HepG2 (cell line): ENCODE data around the gene THSD1. TPM values are rescaled to one million over a fixed set of nuclear protein-coding genes. Genes with fewer than 3 reads are reported as not detected.

ENCODE experiments used
- ATAC-seq: fragments of 200-7000 bp; cut with Tn5 transposase; 3 replicates; pipeline ENCODE4 v1.9.1; 2020; ENCODE audit warnings: mild to moderate bottlenecking, moderate library complexity
- BruUV-seq: library from RNA; stranded (reverse); fragments of 400-500 nt; replicated peaks from 2 replicates; lab custom pipeline; 2021; lab: Mats Ljungman, UMichigan
- CTCF ChIA-PET: fragments of 300-600 bp; formaldehyde crosslinking; extraction: SDS; loops from one replicate; lab custom pipeline; 2021; ENCODE audit warnings: low total read pairs, inconsistent platforms, low intra/inter-chr PET ratio; lab: Yijun Ruan, JAX
- POLR2A ChIA-PET: fragments of 350-600 bp; sonication (Branson Sonifier 250); formaldehyde crosslinking; loops from one replicate; lab custom pipeline; 2020; ENCODE audit warnings: antibody characterized with exemption, inconsistent platforms; lab: Yijun Ruan, JAX
- DNase-seq: peaks from one replicate; pipeline ENCODE4 v3.0.0-alpha.2; 2015; ENCODE audit warnings: low spot score
- FAIRE-seq: peaks from 3 replicates; lab custom pipeline; 2011; peaks lifted over from hg19 to GRCh38; lab: Jason Lieb, UNC
- H2AFZ ChIP-seq: one replicate; pipeline ENCODE4 v1.6.1; 2011; ENCODE audit warnings: low read length, inconsistent platforms
- H3K27ac ChIP-seq: fragments of 300-600 bp; 3 replicates; pipeline ENCODE4 v1.8.0; 2011; ENCODE audit warnings: mixed run types, mild to moderate bottlenecking, mixed read lengths, low read length, inconsistent platforms; ENCODE audit not compliant: insufficient read depth; ENCODE audit errors: extremely low read length
- H3K27me3 ChIP-seq, 2 experiments: fragments of 200-600 bp in 1 of 2; 2 replicates in 1 of 2; 3 replicates in 1 of 2; pipeline versions ENCODE4 v1.6.0 to v1.8.0; 2011; ENCODE audit warnings: low read length in 2 of 2, mild to moderate bottlenecking in 2 of 2, moderate library complexity in 2 of 2, inconsistent platforms in 1 of 2; ENCODE audit not compliant: insufficient read depth in 2 of 2, control insufficient read depth in 1 of 2
- H3K36me3 ChIP-seq, 2 experiments: fragments of 200-600 bp in 1 of 2; replicated peaks in 1 of 2; 2 replicates in 1 of 2; 3 replicates in 1 of 2; pipeline versions ENCODE4 v1.5.1 to v1.8.0; 2011; ENCODE audit warnings: low read length in 2 of 2, inconsistent platforms in 1 of 2; ENCODE audit not compliant: insufficient read depth in 2 of 2, control insufficient read depth in 1 of 2
- H3K4me1 ChIP-seq: 2 replicates; pipeline ENCODE4 v1.5.1; 2012; ENCODE audit warnings: low read length, inconsistent platforms; ENCODE audit not compliant: insufficient read depth
- H3K4me2 ChIP-seq: 2 replicates; pipeline ENCODE4 v1.6.0; 2011; ENCODE audit warnings: low read depth, low read length, inconsistent platforms
- H3K4me3 ChIP-seq, 3 experiments: fragments of 200-600 bp in 1 of 3; sonication (generic), shearing (Covaris generic) in 1 of 3; replicated peaks in 1 of 3; 2 replicates each; pipeline ENCODE4 v1.5.1; 2011 to 2016; ENCODE audit warnings: low read length in 3 of 3, inconsistent platforms in 2 of 3, low read depth in 2 of 3, mild to moderate bottlenecking in 2 of 3, control low read depth in 1 of 3, mixed read lengths in 1 of 3; ENCODE audit not compliant: insufficient read depth in 1 of 3
- H3K79me2 ChIP-seq: one replicate; pipeline ENCODE4 v1.6.1; 2011; ENCODE audit warnings: low read length, inconsistent platforms; ENCODE audit not compliant: insufficient read depth
- H3K9ac ChIP-seq: 2 replicates; pipeline ENCODE4 v1.6.0; 2011; ENCODE audit warnings: mild to moderate bottlenecking, low read depth, low read length, inconsistent platforms; ENCODE audit not compliant: insufficient read depth
- H3K9me3 ChIP-seq: 2 replicates; pipeline ENCODE4 v1.5.1; 2012; ENCODE audit warnings: mild to moderate bottlenecking, low read length
- H4K20me1 ChIP-seq: 2 replicates; pipeline ENCODE4 v1.6.0; 2011; ENCODE audit warnings: inconsistent platforms, mild to moderate bottlenecking, low read length, moderate library complexity; ENCODE audit not compliant: insufficient read depth
- CC2D1A ChIP-seq: sonication (generic); formaldehyde crosslinking; IDR thresholded peaks from 2 replicates; pipeline ENCODE4 v1.8.1; 2023; ENCODE audit warnings: mild to moderate bottlenecking, missing genetic modification reagents
- HMGA1 ChIP-seq: sonication (generic); formaldehyde crosslinking; conservative IDR thresholded peaks from 2 replicates; pipeline ENCODE4 v1.4.0; 2020; ENCODE audit warnings: missing genetic modification reagents
- ISX ChIP-seq: sonication (generic); formaldehyde crosslinking; conservative IDR thresholded peaks from 2 replicates; pipeline ENCODE4 v1.5.0; 2020; ENCODE audit warnings: missing genetic modification reagents
- PPARG ChIP-seq: conservative IDR thresholded peaks from 2 replicates; pipeline ENCODE4 v1.6.1; 2016; ENCODE audit warnings: missing biosample characterization, missing genetic modification reagents
- SNAPC4 ChIP-seq: sonication (generic); formaldehyde crosslinking; IDR thresholded peaks from 2 replicates; pipeline ENCODE4 v1.4.0; 2020; ENCODE audit warnings: mild to moderate bottlenecking, missing genetic modification reagents
- SP2 ChIP-seq: sonication (generic); formaldehyde crosslinking; IDR thresholded peaks from 2 replicates; pipeline ENCODE4 v1.5.1; 2020; ENCODE audit warnings: mild to moderate bottlenecking, missing genetic modification reagents
- SRSF1 ChIP-seq: fragments of 200-400 bp; formaldehyde crosslinking; optimal IDR thresholded peaks from 2 replicates; pipeline ENCODE3; 2017; ENCODE audit warnings: mild to moderate bottlenecking, low read depth, low read length, moderate library complexity
- ZNF17 ChIP-seq: sonication (generic); formaldehyde crosslinking; IDR thresholded peaks from 2 replicates; pipeline ENCODE4 v1.5.0; 2020; ENCODE audit warnings: mild to moderate bottlenecking, missing genetic modification reagents
- ZNF280B ChIP-seq: sonication (generic); formaldehyde crosslinking; IDR thresholded peaks from 2 replicates; pipeline ENCODE4 v1.5.0; 2020; ENCODE audit warnings: missing genetic modification reagents, mild to moderate bottlenecking, borderline replicate concordance
- ZNF446 ChIP-seq: sonication (generic); formaldehyde crosslinking; IDR thresholded peaks from 2 replicates; pipeline ENCODE4 v1.5.0; 2020; ENCODE audit warnings: mild to moderate bottlenecking, missing genetic modification reagents
- ZNF547 ChIP-seq: sonication (generic); formaldehyde crosslinking; IDR thresholded peaks from 2 replicates; pipeline ENCODE4 v1.5.1; 2020; ENCODE audit warnings: mild to moderate bottlenecking, missing genetic modification reagents
- ZNF672 ChIP-seq: sonication (generic); formaldehyde crosslinking; IDR thresholded peaks from 2 replicates; pipeline ENCODE4 v1.8.1; 2022; ENCODE audit warnings: missing genetic modification reagents
- ZNF782 ChIP-seq: sonication (generic); formaldehyde crosslinking; IDR thresholded peaks from 2 replicates; pipeline ENCODE4 v1.4.0; 2020; ENCODE audit warnings: missing genetic modification reagents, mild to moderate bottlenecking, borderline replicate concordance
- WGBS: methylation state at CpG from one replicate; pipeline ENCODE4 v1.1.6; 2017; ENCODE audit warnings: low lambda C conversion rate; 5-methylcytosine and 5-hydroxymethylcytosine counted together
- in situ Hi-C: cut with HindIII; loops from 2 replicates; pipeline ENCODE4 v1.10.0; 2017; ENCODE audit warnings: low pct_unique_long_range_greater_than_20kb; ENCODE audit not compliant: extremely low pct_ligation_motif_present
- intact Hi-C: fragments of 100-400 bp; cut with micrococcal nuclease; formaldehyde crosslinking; loops from one replicate; pipeline ENCODE4 v1.10.0; 2022; ENCODE audit not compliant: unreplicated experiment
- polyA plus RNA-seq, 8 experiments: library from polyadenylated mRNA; depleted of rRNA in 3 of 8; stranded (reverse) in 7 of 8; unstranded in 1 of 8; fragments of >200 nt; fragmentation: Illumina TruSeq in 4 of 8; extraction: Trizol in 4 of 8; gene quantifications; 2 replicates each; pipeline versions ENCODE4 v1.2.1 to v1.2.3, GENCODE V29; 2011 to 2016; ENCODE audit warnings: low read depth in 4 of 8, missing spikeins in 1 of 8, mixed read lengths in 1 of 8; ENCODE audit not compliant: insufficient read depth in 1 of 8
- total RNA-seq, 5 experiments: library from RNA; depleted of rRNA; stranded (reverse); fragments of >200 nt; fragmentation: Illumina TruSeq; extraction: Trizol; gene quantifications; 2 replicates each; pipeline ENCODE4 v1.2.3, GENCODE V29; 2016; ENCODE audit warnings: low read depth in 1 of 5
- TF ChIP-seq, protein P1 (sequence below): sonication (generic); formaldehyde crosslinking; IDR thresholded peaks from 2 replicates; pipeline ENCODE4 v1.4.0; 2020; ENCODE audit warnings: missing genetic modification reagents, borderline replicate concordance
- TF ChIP-seq, protein P2 (sequence below): sonication (generic); formaldehyde crosslinking; IDR thresholded peaks from 2 replicates; pipeline ENCODE4; 2020; ENCODE audit warnings: missing genetic modification reagents, mild to moderate bottlenecking, borderline replicate concordance

The THSD1 gene
- total and polyA plus RNA-seq, 2 of the 13 experiments (the other 11 are each of a cell fraction or from before 2014, with no cell fraction given), result 0.11 to 0.15 TPM

GRCh38 chr13:52405369-52405766 is 604 bp downstream of the THSD1 start:
- POLR2A ChIA-PET, result no interaction called here
- Histone ChIP-seq H4K20me1 (no peaks in the 10 kb centered on the region), H3K4me1 (0 out of 2 replicates have a peak, but pooled peaks cover 7% of the 10 kb centered on the region), H3K79me2 (no peaks in the 10 kb centered on the region), H3K27ac (no peak overlapping the region), H3K4me3 (no peak overlapping the region; a peak in 1 of 6 replicates), H3K4me2 (peak overlapping the region; percentile 59)
- ATAC-seq, result peak; percentile 35; the same call in 2 of the 3 replicates
- WGBS, result 50% methylated on average over 14 of the region's 14 CpGs
- no TSS peak for BruUV-seq
- TF ChIP-seq CC2D1A (no peak), SNAPC4 (CRISPR knock-in tag) (no peak), SRSF1 (no peak), ZNF446 (CRISPR knock-in tag) (no peak), ZNF547 (CRISPR knock-in tag) (no peak), ZNF782 (CRISPR knock-in tag) (no peak), ZNF17 (no peak), HMGA1 (no peak), ZNF672 (no peak), PPARG (CRISPR knock-in tag) (no peak), SP2 (CRISPR knock-in tag) (no peak), ZNF280B (CRISPR knock-in tag) (no peak), ISX (CRISPR knock-in tag) (no peak)
- TF ChIP-seq, protein P1, sequence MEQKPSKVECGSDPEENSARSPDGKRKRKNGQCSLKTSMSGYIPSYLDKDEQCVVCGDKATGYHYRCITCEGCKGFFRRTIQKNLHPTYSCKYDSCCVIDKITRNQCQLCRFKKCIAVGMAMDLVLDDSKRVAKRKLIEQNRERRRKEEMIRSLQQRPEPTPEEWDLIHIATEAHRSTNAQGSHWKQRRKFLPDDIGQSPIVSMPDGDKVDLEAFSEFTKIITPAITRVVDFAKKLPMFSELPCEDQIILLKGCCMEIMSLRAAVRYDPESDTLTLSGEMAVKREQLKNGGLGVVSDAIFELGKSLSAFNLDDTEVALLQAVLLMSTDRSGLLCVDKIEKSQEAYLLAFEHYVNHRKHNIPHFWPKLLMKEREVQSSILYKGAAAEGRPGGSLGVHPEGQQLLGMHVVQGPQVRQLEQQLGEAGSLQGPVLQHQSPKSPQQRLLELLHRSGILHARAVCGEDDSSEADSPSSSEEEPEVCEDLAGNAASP (CRISPR knock-in tag), result no peak
- TF ChIP-seq, protein P2, sequence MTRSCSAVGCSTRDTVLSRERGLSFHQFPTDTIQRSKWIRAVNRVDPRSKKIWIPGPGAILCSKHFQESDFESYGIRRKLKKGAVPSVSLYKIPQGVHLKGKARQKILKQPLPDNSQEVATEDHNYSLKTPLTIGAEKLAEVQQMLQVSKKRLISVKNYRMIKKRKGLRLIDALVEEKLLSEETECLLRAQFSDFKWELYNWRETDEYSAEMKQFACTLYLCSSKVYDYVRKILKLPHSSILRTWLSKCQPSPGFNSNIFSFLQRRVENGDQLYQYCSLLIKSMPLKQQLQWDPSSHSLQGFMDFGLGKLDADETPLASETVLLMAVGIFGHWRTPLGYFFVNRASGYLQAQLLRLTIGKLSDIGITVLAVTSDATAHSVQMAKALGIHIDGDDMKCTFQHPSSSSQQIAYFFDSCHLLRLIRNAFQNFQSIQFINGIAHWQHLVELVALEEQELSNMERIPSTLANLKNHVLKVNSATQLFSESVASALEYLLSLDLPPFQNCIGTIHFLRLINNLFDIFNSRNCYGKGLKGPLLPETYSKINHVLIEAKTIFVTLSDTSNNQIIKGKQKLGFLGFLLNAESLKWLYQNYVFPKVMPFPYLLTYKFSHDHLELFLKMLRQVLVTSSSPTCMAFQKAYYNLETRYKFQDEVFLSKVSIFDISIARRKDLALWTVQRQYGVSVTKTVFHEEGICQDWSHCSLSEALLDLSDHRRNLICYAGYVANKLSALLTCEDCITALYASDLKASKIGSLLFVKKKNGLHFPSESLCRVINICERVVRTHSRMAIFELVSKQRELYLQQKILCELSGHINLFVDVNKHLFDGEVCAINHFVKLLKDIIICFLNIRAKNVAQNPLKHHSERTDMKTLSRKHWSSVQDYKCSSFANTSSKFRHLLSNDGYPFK (CRISPR knock-in tag), result no peak
- TF ChIP-seq, all 625 proteins: peak for 0
- Histone ChIP-seq H3K27me3 (peaks cover 2 to 19% of the 10 kb centered on the region in 2 experiments), H3K9ac (no peak overlapping the region), H3K9me3 (no peaks in the 10 kb centered on the region), H3K36me3 (no peaks in the 10 kb centered on the region), H2AFZ (no peak overlapping the region)
- in situ Hi-C loops (no loop called here), intact Hi-C loops (no loop called here)
- CTCF ChIA-PET, result no interaction called here
- no peak for DNase-seq
- FAIRE-seq, result no peak
